ENCODE data around the gene SCFD2.
"Not testable (repeated sequence)": the region's sequence is repeated elsewhere in the genome, so short reads cannot be mapped to it uniquely, and the experiment has no call there.

SCFD2 gene

GRCh38 chr4:53365486-53366300 is at the start of gene SCFD2:
Gene SCFD2 (minus strand): TSS chr4:53366061.
- in situ Hi-C loops (cut with MboI; ENCODE audit: low sequenced_read_pairs, unreplicated experiment) = no loop called here
- DNase-seq (ENCODE audit: low spot score) = peak; percentile 95
- TF ChIP-seq, protein P1, sequence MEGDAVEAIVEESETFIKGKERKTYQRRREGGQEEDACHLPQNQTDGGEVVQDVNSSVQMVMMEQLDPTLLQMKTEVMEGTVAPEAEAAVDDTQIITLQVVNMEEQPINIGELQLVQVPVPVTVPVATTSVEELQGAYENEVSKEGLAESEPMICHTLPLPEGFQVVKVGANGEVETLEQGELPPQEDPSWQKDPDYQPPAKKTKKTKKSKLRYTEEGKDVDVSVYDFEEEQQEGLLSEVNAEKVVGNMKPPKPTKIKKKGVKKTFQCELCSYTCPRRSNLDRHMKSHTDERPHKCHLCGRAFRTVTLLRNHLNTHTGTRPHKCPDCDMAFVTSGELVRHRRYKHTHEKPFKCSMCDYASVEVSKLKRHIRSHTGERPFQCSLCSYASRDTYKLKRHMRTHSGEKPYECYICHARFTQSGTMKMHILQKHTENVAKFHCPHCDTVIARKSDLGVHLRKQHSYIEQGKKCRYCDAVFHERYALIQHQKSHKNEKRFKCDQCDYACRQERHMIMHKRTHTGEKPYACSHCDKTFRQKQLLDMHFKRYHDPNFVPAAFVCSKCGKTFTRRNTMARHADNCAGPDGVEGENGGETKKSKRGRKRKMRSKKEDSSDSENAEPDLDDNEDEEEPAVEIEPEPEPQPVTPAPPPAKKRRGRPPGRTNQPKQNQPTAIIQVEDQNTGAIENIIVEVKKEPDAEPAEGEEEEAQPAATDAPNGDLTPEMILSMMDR (IDR thresholded peaks at IDR 0.05; ENCODE audit: borderline replicate concordance, control extremely low read depth, extremely low read depth, insufficient read depth, missing control alignments) = no peak

GRCh38 chr4:53409479-53409878 is 43.6 kb upstream of the SCFD2 start:
- in situ Hi-C loops (cut with MboI; ENCODE audit: low sequenced_read_pairs, unreplicated experiment); DNase-seq (ENCODE audit: low spot score): not testable (repeated sequence)

DNA sequence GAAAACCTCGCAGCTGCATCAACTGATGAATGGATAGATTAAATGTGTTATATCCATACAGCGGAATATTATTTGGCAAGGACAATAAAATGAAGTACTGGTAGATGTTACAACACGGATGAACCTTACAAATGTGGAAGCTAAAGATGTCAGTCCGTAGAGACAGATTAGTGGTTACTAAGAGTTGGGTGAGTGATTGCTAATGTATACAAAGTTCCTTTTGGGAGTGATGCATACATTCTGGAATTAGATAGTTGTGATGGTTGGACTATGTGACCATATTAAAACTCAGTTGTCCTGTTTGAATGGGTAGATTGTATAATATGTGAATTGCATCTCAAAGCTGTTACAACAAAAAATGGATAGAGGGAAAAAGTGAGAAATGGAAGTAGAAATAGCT is 14.4 kb upstream of the SCFD2 start:
- in situ Hi-C loops (cut with MboI; ENCODE audit: low sequenced_read_pairs, unreplicated experiment) = no loop called here
- DNase-seq (ENCODE audit: low spot score) = no peak
- TF ChIP-seq, protein P1 (IDR thresholded peaks at IDR 0.05; ENCODE audit: borderline replicate concordance, control extremely low read depth, extremely low read depth, insufficient read depth, missing control alignments) = no peak

DNA sequence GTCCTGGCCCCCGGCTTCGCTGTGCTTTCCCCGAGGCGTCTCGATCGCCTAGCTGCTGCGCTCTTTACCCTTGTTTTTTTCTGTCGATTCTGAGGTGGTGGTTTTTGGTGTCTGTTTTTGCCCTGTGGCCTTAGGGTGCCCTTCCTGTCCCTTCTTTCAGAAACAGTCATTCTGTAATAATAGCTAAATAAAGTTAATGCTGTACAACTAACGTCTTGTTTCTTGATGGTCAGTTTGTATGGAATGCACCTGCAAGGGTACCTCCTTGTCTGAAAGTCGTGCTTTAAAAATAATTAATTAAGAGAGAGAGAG is 12.3 kb upstream of the SCFD2 start:
- no peak for DNase-seq (ENCODE audit: low spot score)
- TF ChIP-seq, protein P1 (IDR thresholded peaks at IDR 0.05; ENCODE audit: borderline replicate concordance, control extremely low read depth, extremely low read depth, insufficient read depth, missing control alignments) = no peak
- in situ Hi-C loops (cut with MboI; ENCODE audit: low sequenced_read_pairs, unreplicated experiment) = no loop called here

- peak; percentile 96 for DNase-seq (ENCODE audit: low spot score)
- TF ChIP-seq, protein P1 (IDR thresholded peaks at IDR 0.05; ENCODE audit: borderline replicate concordance, control extremely low read depth, extremely low read depth, insufficient read depth, missing control alignments) = no peak
- in situ Hi-C loops (cut with MboI; ENCODE audit: low sequenced_read_pairs, unreplicated experiment) = no loop called here
These were observed 11.7 kb upstream of the SCFD2 start, which contains the start of gene FIP1L1 for GRCh38 chr4:53377319-53378170. Gene FIP1L1 (plus strand): TSS chr4:53377641. CDS start chr4:53377839, 198 bp downstream.

DNA sequence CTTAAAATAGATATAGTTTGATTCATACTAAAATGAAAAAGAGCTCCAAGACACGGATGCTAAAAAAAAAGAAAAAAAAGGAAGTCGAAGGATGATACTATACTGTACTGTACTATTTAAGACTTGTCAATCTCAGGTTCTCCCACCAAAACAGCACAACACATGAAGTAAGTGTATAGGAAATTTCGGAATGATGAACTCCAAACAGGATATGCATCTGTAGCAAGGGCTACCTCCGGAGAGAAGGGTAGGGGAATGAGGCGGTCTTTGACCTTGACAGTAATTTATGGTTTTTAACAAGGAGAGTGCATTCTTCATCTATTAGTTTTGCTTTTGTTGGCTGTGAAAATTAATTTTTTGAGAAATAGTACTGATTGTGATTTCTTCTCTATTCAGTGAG is 11.0 kb upstream of the SCFD2 start:
- TF ChIP-seq, protein P1 (IDR thresholded peaks at IDR 0.05; ENCODE audit: borderline replicate concordance, control extremely low read depth, extremely low read depth, insufficient read depth, missing control alignments) = no peak
- in situ Hi-C loops (cut with MboI; ENCODE audit: low sequenced_read_pairs, unreplicated experiment) = no loop called here
- DNase-seq (ENCODE audit: low spot score) = no peak

DNA sequence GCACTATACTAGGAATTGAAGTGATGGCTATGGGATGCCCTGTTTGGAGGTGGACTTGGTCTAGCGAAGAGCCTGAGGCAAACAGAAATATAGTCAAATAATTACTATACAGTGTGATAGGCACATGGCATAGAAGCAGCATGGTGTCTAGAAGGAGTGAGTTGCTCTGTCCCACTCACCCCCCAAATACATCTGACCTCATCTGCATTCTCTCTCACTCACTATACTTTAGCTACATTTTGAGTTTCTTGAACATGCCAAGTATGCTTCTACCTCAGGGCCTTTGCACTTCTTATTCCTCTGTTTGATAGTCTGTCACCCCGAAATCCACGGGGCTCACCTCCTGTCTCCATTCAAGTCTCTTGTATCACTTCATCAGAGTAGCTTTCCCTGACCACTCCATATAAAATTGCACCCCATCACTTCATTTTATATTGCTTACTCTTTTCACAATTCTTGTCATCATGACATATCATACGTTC is 9.0 kb upstream of the SCFD2 start:
- DNase-seq (ENCODE audit: low spot score) = no peak
- in situ Hi-C loops (cut with MboI; ENCODE audit: low sequenced_read_pairs, unreplicated experiment) = no loop called here
- TF ChIP-seq, protein P1 (IDR thresholded peaks at IDR 0.05; ENCODE audit: borderline replicate concordance, control extremely low read depth, extremely low read depth, insufficient read depth, missing control alignments) = no peak
